Hematopoietic multipotent progenitor cell treated with erythropoietin and hydrocortisone succinate and interleukin-3 and kit ligand, for 17 days (in vitro differentiated cells): ENCODE data around the gene MINDY4.

ENCODE experiments used
- DNase-seq: peaks from one replicate; pipeline ENCODE4 v3.0.0-alpha.2; 2015; ENCODE audit warnings: low spot score

MINDY4 gene

GRCh38 chr7:30775992-30776391 lies 4.8 kb downstream of the MINDY4 start:
- DNase-seq = no peak

- DNase-seq = no peak
These were observed 5.8 kb downstream of the MINDY4 start for GRCh38 chr7:30776971-30777370.

GRCh38 chr7:30778255-30779025 lies 7.2 kb downstream of the MINDY4 start:
- no peak for DNase-seq

- DNase-seq = no peak
These were observed 8.4 kb downstream of the MINDY4 start for GRCh38 chr7:30779574-30779973.

- no peak for DNase-seq
These were observed 9.7 kb downstream of the MINDY4 start for GRCh38 chr7:30780941-30781340.

- no peak for DNase-seq
These were observed 11.5 kb downstream of the MINDY4 start for GRCh38 chr7:30782690-30783089.

GRCh38 chr7:30785786-30786185 lies 14.6 kb downstream of the MINDY4 start:
- no peak for DNase-seq

- no peak for DNase-seq
These were observed 16.3 kb downstream of the MINDY4 start for GRCh38 chr7:30787486-30787885.

GRCh38 chr7:30788640-30789333 lies 17.6 kb downstream of the MINDY4 start:
- DNase-seq = no peak

GRCh38 chr7:30789334-30789711 lies 18.1 kb downstream of the MINDY4 start:
- no peak for DNase-seq

- no peak for DNase-seq
These were observed 19.1 kb downstream of the MINDY4 start for GRCh38 chr7:30790356-30790755.

GRCh38 chr7:30791114-30791513 lies 19.9 kb downstream of the MINDY4 start:
- DNase-seq = no peak

GRCh38 chr7:30795161-30795948 lies 24.1 kb downstream of the MINDY4 start:
- DNase-seq = no peak

GRCh38 chr7:30796105-30796869 lies 25.1 kb downstream of the MINDY4 start:
- no peak for DNase-seq

- no peak for DNase-seq
These were observed 26.2 kb downstream of the MINDY4 start for GRCh38 chr7:30797176-30798040.

- no peak for DNase-seq
These were observed 28.2 kb downstream of the MINDY4 start for GRCh38 chr7:30799206-30799975.

- DNase-seq = no peak
These were observed 28.9 kb downstream of the MINDY4 start for GRCh38 chr7:30799976-30800661.

- DNase-seq = peak; percentile 75
These were observed 29.6 kb downstream of the MINDY4 start for GRCh38 chr7:30800785-30801252.

GRCh38 chr7:30802812-30803211 lies 31.6 kb downstream of the MINDY4 start:
- DNase-seq = no peak
